Measurements from ENCODE around the gene GSG1.
A peak's percentile ranks its signal among the peaks of the same experiment; 100 is the strongest.
"Not testable (repeated sequence)": the region's sequence is repeated elsewhere in the genome, so short reads cannot be mapped to it uniquely, and the experiment has no call there.

Gene GSG1

GRCh38 chr12:13044906-13045299 is 58.6 kb downstream of the GSG1 start:
- Histone ChIP-seq H3K4me1 (peaks cover 17 to 33% (median 30%) of the 10 kb centered on the region in 10 experiments), H3K4me3 (peak overlapping the region; percentile 83 to 99 (median 92)), H3K4me2 (peak overlapping the region; percentile 74 to 97 (median 87)), H3K27me3 (no peaks in the 10 kb centered on the region), H3K9ac (peak overlapping the region; percentile 75 to 92 (median 84); a peak in 21 of 22 replicates), H3K9me3 (replicated peaks in 1 of 11) (peaks cover 6 to 17% (median 14%) of the 10 kb centered on the region in 11 experiments; a peak in 19 of 22 replicates), H4K20me1 (no peaks in the 10 kb centered on the region), H3K36me3 (peaks cover 0 to 16% (median 0%) of the 10 kb centered on the region in 11 experiments; a peak in 3 of 22 replicates), H3K27ac (peak overlapping the region in 9 of 11 experiments; percentile 64 to 82 (median 79); a peak in 14 of 22 replicates)
- no peak for TF ChIP-seq Cebpa-rat (IDR thresholded peaks at IDR 0.05)

- H3K4me3 ChIP-seq = peak within 1 kb of the TSS; percentile 83 to 99 (median 92)
- peaks cover 24 to 39% (median 36%) of the 10 kb centered on the region in 10 experiments for H3K4me1 ChIP-seq
- peak in 6 of 11 experiments; percentile 11 to 86 (median 50); a peak in 4 of 22 replicates for TF ChIP-seq Cebpa-rat (IDR thresholded peaks at IDR 0.05)
- H3K27ac ChIP-seq = peak within 1 kb of the TSS; percentile 55 to 82 (median 76)
- peak within 1 kb of the TSS; percentile 74 to 97 (median 87) for H3K4me2 ChIP-seq
- peaks cover 0 to 16% (median 0%) of the 10 kb centered on the region in 11 experiments; a peak in 3 of 22 replicates for H3K36me3 ChIP-seq
- no peaks in the 10 kb centered on the region for H4K20me1 ChIP-seq
- H3K27me3 ChIP-seq = no peaks in the 10 kb centered on the region
- peak within 1 kb of the TSS; percentile 75 to 92 (median 84) for H3K9ac ChIP-seq
- peaks cover 6 to 15% (median 13%) of the 10 kb centered on the region in 11 experiments; a peak in 19 of 22 replicates for H3K9me3 ChIP-seq (replicated peaks in 1 of 11)
These were observed 59.2 kb downstream of the GSG1 start, which contains the start of gene FAM234B for GRCh38 chr12:13044002-13044905. TSS of gene FAM234B (plus strand) at chr12:13044381. CDS start at chr12:13044404, 23 bp downstream.

GRCh38 chr12:13042666-13043230 is 60.7 kb downstream of the GSG1 start:
- Histone ChIP-seq H3K27me3 (no peaks in the 10 kb centered on the region), H3K4me2 (no peak overlapping the region), H4K20me1 (no peaks in the 10 kb centered on the region), H3K36me3 (0 out of 22 replicates have a peak, but pooled peaks cover 0 to 2% (median 0%) of the 10 kb centered on the region in 11 experiments), H3K9ac (no peak overlapping the region), H3K4me3 (no peak overlapping the region), H3K9me3 (replicated peaks in 1 of 11) (no peaks in the 10 kb centered on the region), H3K27ac (no peak overlapping the region), H3K4me1 (peaks cover 26 to 47% (median 42%) of the 10 kb centered on the region in 10 experiments)
- no peak for TF ChIP-seq Cebpa-rat (IDR thresholded peaks at IDR 0.05)

GRCh38 chr12:13041224-13041623 is 62.2 kb downstream of the GSG1 start:
- no peak for TF ChIP-seq Cebpa-rat (IDR thresholded peaks at IDR 0.05)

GRCh38 chr12:13039328-13039956 is 64.0 kb downstream of the GSG1 start:
- TF ChIP-seq Cebpa-rat (IDR thresholded peaks at IDR 0.05) = no peak
- Histone ChIP-seq H3K27me3 (no peaks in the 10 kb centered on the region), H3K9ac (peak overlapping the region in 2 of 11 experiments; percentile 5 to 7; a peak in 1 of 22 replicates)

More at GRCh38 chr12:13041224-13041623, 62.2 kb downstream of the GSG1 start:
- no peak overlapping the region for H3K27ac ChIP-seq
- H3K9ac ChIP-seq = no peak overlapping the region
- H3K27me3 ChIP-seq = no peaks in the 10 kb centered on the region
- H3K4me2 ChIP-seq = no peak overlapping the region
- no peaks in the 10 kb centered on the region for H3K36me3 ChIP-seq
- no peak overlapping the region for H3K4me3 ChIP-seq
- H3K4me1 ChIP-seq = peaks cover 26 to 46% (median 42%) of the 10 kb centered on the region in 10 experiments
- H3K9me3 ChIP-seq (replicated peaks in 1 of 11) = no peaks in the 10 kb centered on the region
- H4K20me1 ChIP-seq = no peaks in the 10 kb centered on the region

GRCh38 chr12:13038491-13039161 is 64.8 kb downstream of the GSG1 start:
- Histone ChIP-seq H3K4me2 (peak overlapping the region in 10 of 11 experiments; percentile 38 to 75 (median 64); a peak in 19 of 22 replicates), H3K4me1 (peaks cover 14 to 31% (median 25%) of the 10 kb centered on the region in 10 experiments), H4K20me1 (no peaks in the 10 kb centered on the region), H3K27me3 (no peaks in the 10 kb centered on the region), H3K27ac (peak overlapping the region in 2 of 11 experiments; percentile 36 to 50; a peak in 2 of 22 replicates), H3K4me3 (no peak overlapping the region), H3K9ac (no peak overlapping the region), H3K36me3 (no peaks in the 10 kb centered on the region), H3K9me3 (replicated peaks in 1 of 11) (no peaks in the 10 kb centered on the region)
- no peak for TF ChIP-seq Cebpa-rat (IDR thresholded peaks at IDR 0.05)

More at GRCh38 chr12:13039328-13039956, 64.0 kb downstream of the GSG1 start:
- no peak overlapping the region for H3K4me3 ChIP-seq
- peak overlapping the region in 7 of 11 experiments; percentile 36 to 54 (median 45); a peak in 13 of 22 replicates for H3K27ac ChIP-seq
- no peaks in the 10 kb centered on the region for H3K36me3 ChIP-seq
- peak overlapping the region; percentile 38 to 75 (median 63) for H3K4me2 ChIP-seq
- H4K20me1 ChIP-seq = no peaks in the 10 kb centered on the region
- H3K9me3 ChIP-seq (replicated peaks in 1 of 11) = no peaks in the 10 kb centered on the region
- H3K4me1 ChIP-seq = peaks cover 13 to 31% (median 28%) of the 10 kb centered on the region in 10 experiments

GRCh38 chr12:13036881-13037280 is 66.6 kb downstream of the GSG1 start:
- Histone ChIP-seq H3K4me1 (peaks cover 22 to 36% (median 28%) of the 10 kb centered on the region in 10 experiments), H3K9ac (no peak overlapping the region), H3K9me3 (replicated peaks in 1 of 11) (no peaks in the 10 kb centered on the region), H3K36me3 (no peaks in the 10 kb centered on the region), H3K4me2 (no peak overlapping the region), H3K4me3 (no peak overlapping the region), H4K20me1 (no peaks in the 10 kb centered on the region), H3K27me3 (no peaks in the 10 kb centered on the region), H3K27ac (no peak overlapping the region)
- no peak for TF ChIP-seq Cebpa-rat (IDR thresholded peaks at IDR 0.05)

- H4K20me1 ChIP-seq; H3K36me3 ChIP-seq; H3K4me3 ChIP-seq; H3K27me3 ChIP-seq; H3K4me2 ChIP-seq; H3K9ac ChIP-seq; H3K27ac ChIP-seq; H3K9me3 ChIP-seq (replicated peaks in 1 of 11): not testable (repeated sequence)
- peaks cover 16 to 31% (median 23%) of the 10 kb centered on the region in 10 experiments for H3K4me1 ChIP-seq
These were observed 68.1 kb downstream of the GSG1 start for GRCh38 chr12:13035335-13035734.
